ENCODE data around the gene ADISSP. TPM values are rescaled to one million over a fixed set of nuclear protein-coding genes. Genes with fewer than 3 reads are reported as not detected.

The ADISSP gene
- total RNA-seq, 1 donor from 2014 or later: 38.6 TPM

- DNase-seq (ENCODE audit: low read depth, low spot score): no peak
Observed at GRCh38 chr20:3739054-3739925, 28.3 kb downstream of the ADISSP start.

GRCh38 chr20:3738111-3739053 lies 29.2 kb downstream of the ADISSP start:
- no peak for DNase-seq (ENCODE audit: low read depth, low spot score)

GRCh38 chr20:3735768-3736167 lies 31.8 kb downstream of the ADISSP start:
- DNase-seq (ENCODE audit: low read depth, low spot score): no peak

- no peak for DNase-seq (ENCODE audit: low read depth, low spot score)
Observed at GRCh38 chr20:3734111-3734843, 33.3 kb downstream of the ADISSP start.

GRCh38 chr20:3733119-3733995 lies 34.2 kb downstream of the ADISSP start:
- DNase-seq (ENCODE audit: low read depth, low spot score): no peak

- DNase-seq (ENCODE audit: low read depth, low spot score): no peak
Observed at GRCh38 chr20:3732327-3733118, 35.0 kb downstream of the ADISSP start, which contains the start of gene HSPA12B. HSPA12B (plus strand) TSS chr20:3732685; CDS start chr20:3738675, 5,990 bp downstream.

GRCh38 chr20:3731944-3732326 lies 35.6 kb downstream of the ADISSP start:
- no peak for DNase-seq (ENCODE audit: low read depth, low spot score)

- DNase-seq (ENCODE audit: low read depth, low spot score): no peak
Observed at GRCh38 chr20:3730803-3731672, 36.5 kb downstream of the ADISSP start.

GRCh38 chr20:3729811-3730540 lies 37.6 kb downstream of the ADISSP start:
- DNase-seq (ENCODE audit: low read depth, low spot score): no peak

GRCh38 chr20:3729378-3729777 lies 38.2 kb downstream of the ADISSP start:
- DNase-seq (ENCODE audit: low read depth, low spot score): no peak

- no peak for DNase-seq (ENCODE audit: low read depth, low spot score)
Observed at GRCh38 chr20:3728876-3729275, 38.7 kb downstream of the ADISSP start.

- no peak for DNase-seq (ENCODE audit: low read depth, low spot score)
Observed at GRCh38 chr20:3728354-3728753, 39.2 kb downstream of the ADISSP start.

GRCh38 chr20:3727401-3728021 lies 40.0 kb downstream of the ADISSP start:
- DNase-seq (ENCODE audit: low read depth, low spot score): no peak

- no peak for DNase-seq (ENCODE audit: low read depth, low spot score)
Observed at GRCh38 chr20:3724356-3724755, 43.2 kb downstream of the ADISSP start.

- no peak for DNase-seq (ENCODE audit: low read depth, low spot score)
Observed at GRCh38 chr20:3723284-3723683, 44.3 kb downstream of the ADISSP start.

GRCh38 chr20:3721912-3722311 lies 45.6 kb downstream of the ADISSP start:
- DNase-seq (ENCODE audit: low read depth, low spot score): no peak

GRCh38 chr20:3720626-3721025 lies 46.9 kb downstream of the ADISSP start:
- DNase-seq (ENCODE audit: low read depth, low spot score): no peak

Measured in pulmonary artery endothelial cell (primary cell).